ENCODE measurements around the gene GRAP. TPM values are rescaled to one million over a fixed set of nuclear protein-coding genes. Genes with fewer than 3 reads are reported as not detected.

GRAP gene
- total RNA-seq, 1 donor from 2014 or later: 1.7 TPM

GRCh38 chr17:19002805-19003542 is 43.8 kb downstream of the GRAP start:
- Histone ChIP-seq H3K27ac (replicated peaks) (no peak overlapping the region), H3K4me3 (no peak overlapping the region), H3K4me1 (peaks cover 15% of the 10 kb centered on the region), H3K9me3 (replicated peaks) (peaks cover 5% of the 10 kb centered on the region), H3K27me3 (ENCODE audit: low read depth) (no peaks in the 10 kb centered on the region), H3K36me3 (no peaks in the 10 kb centered on the region)
- DNase-seq: no peak
- intact Hi-C loops (cut with micrococcal nuclease): no loop called here
- TF ChIP-seq CTCF (IDR thresholded peaks at IDR 0.05; ENCODE audit: borderline replicate concordance): no peak

- peaks cover 5% of the 10 kb centered on the region for H3K9me3 ChIP-seq (replicated peaks)
- no peak overlapping the region for H3K4me3 ChIP-seq
- no peak for DNase-seq
- TF ChIP-seq CTCF (IDR thresholded peaks at IDR 0.05; ENCODE audit: borderline replicate concordance): no peak
- no peaks in the 10 kb centered on the region for H3K27me3 ChIP-seq (ENCODE audit: low read depth)
- peaks cover 15% of the 10 kb centered on the region for H3K4me1 ChIP-seq
- intact Hi-C loops (cut with micrococcal nuclease): no loop called here
- no peak overlapping the region for H3K27ac ChIP-seq (replicated peaks)
- no peaks in the 10 kb centered on the region for H3K36me3 ChIP-seq
Observed at GRCh38 chr17:19001907-19002590, 44.7 kb downstream of the GRAP start.

GRCh38 chr17:19000531-19001325 is 46.0 kb downstream of the GRAP start:
- Histone ChIP-seq H3K27ac (replicated peaks) (no peak overlapping the region), H3K4me3 (no peak overlapping the region), H3K4me1 (peaks cover 15% of the 10 kb centered on the region), H3K9me3 (replicated peaks) (peaks cover 6% of the 10 kb centered on the region), H3K27me3 (ENCODE audit: low read depth) (no peaks in the 10 kb centered on the region), H3K36me3 (no peaks in the 10 kb centered on the region)
- intact Hi-C loops (cut with micrococcal nuclease): no loop called here
- TF ChIP-seq CTCF (IDR thresholded peaks at IDR 0.05; ENCODE audit: borderline replicate concordance): no peak
- no peak for DNase-seq

- DNase-seq: no peak
- H3K4me3 ChIP-seq: no peak overlapping the region
- no peaks in the 10 kb centered on the region for H3K36me3 ChIP-seq
- no peak overlapping the region for H3K27ac ChIP-seq (replicated peaks)
- peaks cover 14% of the 10 kb centered on the region for H3K9me3 ChIP-seq (replicated peaks)
- intact Hi-C loops (cut with micrococcal nuclease): no loop called here
- H3K27me3 ChIP-seq (ENCODE audit: low read depth): no peaks in the 10 kb centered on the region
- peaks cover 13% of the 10 kb centered on the region for H3K4me1 ChIP-seq
- TF ChIP-seq CTCF (IDR thresholded peaks at IDR 0.05; ENCODE audit: borderline replicate concordance): no peak
Observed at GRCh38 chr17:18999911-19000310, 46.8 kb downstream of the GRAP start.

- Histone ChIP-seq H3K9me3 (replicated peaks) (peaks cover 17% of the 10 kb centered on the region), H3K27me3 (ENCODE audit: low read depth) (no peaks in the 10 kb centered on the region), H3K4me1 (peaks cover 10% of the 10 kb centered on the region), H3K4me3 (no peak overlapping the region), H3K27ac (replicated peaks) (no peak overlapping the region), H3K36me3 (no peaks in the 10 kb centered on the region)
- intact Hi-C loops (cut with micrococcal nuclease): no loop called here
- DNase-seq: no peak
- TF ChIP-seq CTCF (IDR thresholded peaks at IDR 0.05; ENCODE audit: borderline replicate concordance): no peak
Observed at GRCh38 chr17:18999394-18999793, 47.4 kb downstream of the GRAP start.
